ACHN (cell line): ENCODE results near the gene CCSAP.
"Not testable (repeated sequence)": the region's sequence is repeated elsewhere in the genome, so short reads cannot be mapped to it uniquely, and the experiment has no call there.

Experiments
- DNase-seq: peaks from one replicate; pipeline ENCODE4 v3.0.0-alpha.2; 2015
- in situ Hi-C: cut with HindIII; loops from 2 replicates; pipeline ENCODE4 v1.10.0; 2017; ENCODE audit warnings: low sequenced_read_pairs, low pct_ligation_motif_present, low pct_unique_long_range_greater_than_20kb

CCSAP gene

DNA sequence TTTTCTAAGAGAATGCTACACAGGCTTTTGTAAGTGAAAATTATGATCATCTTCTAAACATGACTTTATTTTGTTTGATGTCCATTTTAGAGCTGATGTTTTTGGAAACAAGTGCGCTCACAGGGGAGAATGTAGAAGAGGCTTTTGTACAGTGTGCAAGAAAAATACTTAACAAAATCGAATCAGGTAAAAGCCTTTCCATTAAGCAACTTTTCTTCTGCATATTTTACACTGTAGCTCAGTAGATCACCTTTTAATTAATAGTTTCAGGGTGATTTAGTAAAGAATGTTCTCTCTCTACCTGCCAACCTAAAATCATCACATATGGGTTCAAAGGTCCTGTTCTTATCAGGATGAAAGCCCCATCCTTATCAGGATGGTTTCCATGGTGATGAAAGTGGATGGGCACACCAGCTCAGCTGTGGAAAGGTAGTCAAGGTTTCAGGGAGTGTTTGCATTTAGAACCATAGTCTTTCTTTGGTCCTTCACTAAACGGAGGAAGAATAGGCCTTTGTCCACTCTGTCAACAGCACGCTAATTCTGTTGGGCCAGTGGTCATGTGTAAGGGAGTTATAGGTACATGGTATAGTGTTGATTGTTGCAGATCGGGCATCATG, 43.9 kb downstream of the CCSAP start:
- DNase-seq = no peak
- in situ Hi-C loops = no loop called here

DNA sequence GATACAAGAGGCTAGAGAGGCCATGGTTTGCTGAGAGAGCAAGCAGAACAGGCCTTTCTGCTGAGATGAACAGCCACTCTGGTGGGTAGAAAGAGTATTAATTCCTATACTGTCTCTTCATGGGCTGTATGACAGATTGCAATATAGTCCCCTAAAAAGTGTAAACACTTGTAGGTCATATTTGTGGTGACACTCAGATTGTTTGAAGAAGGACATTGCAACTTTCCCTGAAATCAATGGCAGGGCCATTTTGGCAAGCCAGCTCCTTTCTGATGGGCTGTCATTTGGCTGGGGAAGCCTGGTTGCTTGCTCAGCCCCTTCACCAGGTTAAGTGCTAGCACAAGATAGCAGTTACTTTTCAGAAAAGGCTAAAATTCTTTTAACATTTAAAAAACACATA, 44.4 kb downstream of the CCSAP start:
- DNase-seq = no peak
- in situ Hi-C loops = no loop called here

DNA sequence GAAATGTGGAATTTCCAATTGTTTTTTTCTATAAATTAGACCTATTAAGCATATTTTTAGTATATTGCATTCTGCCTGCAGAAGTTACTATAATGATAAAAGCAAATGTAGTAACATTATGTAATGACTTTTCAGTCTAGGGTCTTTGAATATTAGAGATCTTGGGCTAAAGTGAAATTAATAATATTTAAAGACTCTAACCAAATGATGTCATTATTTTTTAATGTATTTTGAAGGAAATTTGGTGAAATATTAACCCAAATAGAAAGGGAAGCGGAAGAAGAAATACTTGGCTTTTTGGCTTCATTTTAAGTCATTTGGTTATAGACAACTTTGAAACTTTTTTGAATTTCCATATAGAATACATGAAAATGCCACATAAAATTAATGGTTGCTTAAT, 45.1 kb downstream of the CCSAP start:
- in situ Hi-C loops = no loop called here

DNA sequence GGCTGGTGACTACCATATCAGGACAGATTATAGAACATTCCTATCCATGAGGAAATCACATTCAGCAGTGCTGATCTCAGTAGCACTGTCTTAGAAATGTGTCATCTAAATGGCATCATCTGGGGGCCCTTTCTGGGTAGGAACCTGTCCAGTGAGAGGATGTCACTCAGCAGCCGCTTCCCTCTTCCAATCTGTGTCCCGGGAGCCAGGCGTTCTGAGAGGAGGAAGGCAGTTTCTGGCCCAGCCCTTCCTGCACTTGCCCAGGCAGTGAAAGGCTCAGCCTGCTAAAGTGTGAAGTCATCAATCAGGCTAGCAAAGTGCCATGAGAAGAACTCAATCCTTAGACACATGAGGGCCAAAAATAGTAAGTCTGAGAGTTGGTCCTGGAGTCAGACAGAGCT, 46.3 kb downstream of the CCSAP start:
- no peak for DNase-seq
- in situ Hi-C loops = no loop called here

More for the DNA sequence above, 45.1 kb downstream of the CCSAP start:
- DNase-seq = no peak

DNA sequence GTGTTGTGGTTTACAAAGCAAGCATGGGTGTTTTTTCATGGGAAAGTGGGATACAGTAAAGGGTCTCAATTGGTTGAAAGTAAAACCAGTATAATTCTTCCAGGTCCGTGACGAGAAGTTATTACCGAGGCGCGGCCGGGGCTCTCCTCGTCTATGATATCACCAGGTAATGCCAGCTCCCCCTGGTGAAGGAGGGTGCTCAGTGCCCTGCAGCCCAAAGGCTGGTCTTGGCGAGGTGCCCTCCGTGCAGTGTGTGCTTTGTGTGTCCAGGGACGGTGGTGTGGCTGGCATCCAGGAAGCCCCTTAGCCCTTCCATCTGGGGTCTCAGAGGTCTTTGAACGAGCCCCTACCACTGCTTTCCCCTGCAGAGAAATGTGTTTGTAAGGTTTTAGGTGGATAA, 47.1 kb downstream of the CCSAP start:
- no peak for DNase-seq
- in situ Hi-C loops = no loop called here

DNA sequence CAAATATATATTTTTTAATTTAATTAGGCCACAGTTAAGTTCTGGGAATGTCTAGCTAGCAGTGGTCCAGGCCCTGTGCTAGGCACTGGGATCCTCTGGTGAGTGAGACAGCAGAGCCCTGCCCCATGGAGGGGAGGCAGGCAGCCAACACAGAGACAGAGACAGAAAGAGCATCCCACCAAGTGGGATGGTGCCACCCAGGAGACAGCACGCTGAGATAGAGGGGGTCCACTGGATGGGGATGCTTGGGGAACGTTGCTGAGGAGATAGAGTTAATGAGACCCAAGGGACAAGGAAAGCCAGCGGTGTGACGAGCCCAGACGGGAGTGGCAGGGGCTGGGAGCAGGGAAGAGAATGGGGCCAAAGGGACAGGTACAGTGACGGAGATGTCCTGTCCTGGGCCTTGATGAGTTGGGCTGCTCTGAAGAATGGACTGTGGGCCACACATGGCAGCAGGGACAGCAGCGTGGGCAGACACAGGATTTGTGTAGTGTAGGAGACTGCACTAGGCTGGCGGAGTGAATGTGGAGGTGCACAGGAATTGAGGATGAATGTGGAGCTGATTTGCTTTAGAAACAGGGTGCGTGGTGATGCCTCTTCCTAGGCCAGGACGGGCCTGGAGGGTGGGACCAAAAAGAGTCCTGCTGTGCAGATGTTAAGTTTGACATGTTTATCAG, 49.2 kb downstream of the CCSAP start:
- no peak for DNase-seq
- in situ Hi-C loops = no loop called here

DNA sequence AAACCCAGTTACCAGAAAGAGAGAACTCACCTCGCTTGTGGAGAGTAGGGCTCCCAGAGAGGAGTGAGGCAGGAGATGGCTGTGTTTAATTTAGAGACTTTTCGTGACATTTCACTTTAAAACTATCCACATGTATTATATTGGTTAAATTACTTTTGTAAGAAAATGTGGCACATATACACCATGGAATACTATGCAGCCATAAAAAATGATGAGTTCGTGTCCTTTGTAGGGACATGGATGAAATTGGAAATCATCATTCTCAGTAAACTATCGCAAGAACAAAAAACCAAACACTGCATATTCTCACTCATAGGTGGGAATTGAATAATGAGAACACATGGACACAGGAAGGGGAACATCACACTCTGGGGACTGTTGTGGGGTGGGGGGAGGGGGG, 51.2 kb downstream of the CCSAP start:
- in situ Hi-C loops, DNase-seq: not testable (repeated sequence)

DNA sequence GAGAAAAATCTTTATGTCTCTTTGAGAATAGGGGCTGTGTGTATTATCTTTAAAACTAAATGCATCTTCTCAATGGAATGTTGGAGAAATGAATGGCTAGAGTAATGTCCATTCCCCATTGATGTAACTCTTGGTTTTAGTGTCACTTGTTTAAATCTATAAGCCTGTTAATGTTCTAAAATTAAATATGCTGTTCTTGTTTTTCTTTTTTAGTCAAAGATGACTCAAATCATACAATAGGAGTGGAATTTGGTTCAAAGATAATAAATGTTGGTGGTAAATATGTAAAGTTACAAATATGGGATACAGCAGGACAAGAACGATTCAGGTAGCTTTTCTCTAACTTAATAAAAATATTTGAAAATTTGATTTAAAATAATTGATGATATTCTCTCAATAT, 54.3 kb downstream of the CCSAP start:
- in situ Hi-C loops = no loop called here
- no peak for DNase-seq

DNA sequence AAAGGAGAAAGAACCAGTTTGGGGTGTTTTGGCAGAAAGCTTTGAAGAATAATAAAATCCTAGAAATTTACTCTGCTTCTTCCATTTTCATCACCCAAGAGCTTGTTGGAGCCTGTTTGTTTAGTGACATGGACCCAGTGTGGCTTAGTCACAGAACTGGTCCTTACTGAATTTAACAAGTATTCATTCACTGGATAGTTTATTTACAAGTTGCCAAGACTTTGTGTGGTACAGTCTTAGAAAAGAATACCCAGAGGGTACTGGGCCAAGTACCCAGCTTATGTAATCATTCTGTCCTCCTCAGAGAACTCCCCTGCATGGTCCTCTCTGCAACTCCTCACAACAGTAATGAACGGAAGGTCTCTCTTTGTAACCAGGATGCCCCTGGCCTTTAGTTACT, 55.6 kb downstream of the CCSAP start:
- no peak for DNase-seq
- in situ Hi-C loops = no loop called here

DNA sequence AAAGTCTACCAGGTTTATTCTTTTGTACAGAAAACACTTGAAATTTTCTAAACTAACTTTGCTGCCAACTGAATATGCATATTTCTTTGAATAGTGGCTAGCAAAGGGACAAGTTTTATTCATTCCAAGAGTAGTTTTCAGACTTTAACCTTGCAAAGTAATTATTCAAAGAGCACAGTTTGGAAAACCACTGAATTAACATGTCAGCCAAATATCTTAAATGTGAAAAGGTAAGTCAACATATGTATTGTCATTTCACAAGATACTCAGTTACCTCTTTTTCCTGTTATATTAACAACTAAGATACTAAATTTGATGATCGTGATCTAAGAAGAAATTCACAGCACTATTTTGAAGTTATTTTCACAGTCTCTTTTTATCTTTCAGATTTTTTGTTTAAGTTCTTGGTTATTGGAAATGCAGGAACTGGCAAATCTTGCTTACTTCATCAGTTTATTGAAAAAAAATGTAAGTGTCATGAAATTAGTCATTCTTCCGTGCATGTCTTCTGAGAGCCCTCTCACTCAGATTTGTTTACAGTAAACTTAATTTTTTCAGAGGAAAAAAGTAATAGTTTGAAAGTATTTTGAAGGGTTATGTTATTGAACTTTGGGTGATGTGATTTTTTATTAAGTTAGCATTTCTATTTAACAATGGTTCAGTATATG, 56.6 kb downstream of the CCSAP start:
- in situ Hi-C loops = no loop called here
- no peak for DNase-seq

DNA sequence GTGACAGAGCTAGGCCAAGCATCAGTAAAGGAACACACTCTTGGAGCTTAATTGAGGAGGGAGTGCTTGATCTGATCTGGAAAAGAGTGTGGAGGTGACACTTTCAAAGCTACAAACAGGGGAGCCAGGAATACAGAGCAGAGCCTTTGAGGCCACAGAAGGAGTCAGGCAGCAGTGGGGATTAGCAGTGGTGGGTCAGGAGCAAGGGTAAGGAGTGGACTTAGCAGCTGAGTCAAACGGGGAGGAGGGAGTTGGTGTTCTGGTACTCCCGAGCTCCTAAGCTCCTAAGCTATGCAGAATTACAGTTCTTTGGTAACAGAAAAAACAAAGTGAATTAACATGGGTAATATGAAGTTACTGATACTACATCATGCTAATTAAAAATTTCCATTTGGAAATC, 57.4 kb downstream of the CCSAP start:
- no peak for DNase-seq
- in situ Hi-C loops = no loop called here

DNA sequence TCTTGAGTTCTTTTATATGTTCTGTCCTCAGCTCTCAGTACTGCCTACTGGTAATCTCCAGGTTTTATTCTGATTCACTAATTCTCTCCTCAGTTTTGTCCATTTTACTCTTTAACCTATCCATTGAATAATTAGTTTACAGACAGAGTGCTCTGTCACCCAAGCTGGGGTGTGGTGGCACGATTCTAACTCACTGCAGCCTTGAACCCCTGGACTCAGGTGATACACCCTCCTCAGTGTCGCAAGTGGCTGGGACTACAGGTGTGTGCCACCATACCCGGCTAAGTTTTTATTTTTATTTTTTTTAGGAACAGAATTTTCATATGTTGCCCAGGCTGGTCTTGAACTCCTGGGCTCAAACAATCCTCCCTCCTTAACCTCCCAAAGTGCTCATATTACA, 58.0 kb downstream of the CCSAP start:
- no peak for DNase-seq

DNA sequence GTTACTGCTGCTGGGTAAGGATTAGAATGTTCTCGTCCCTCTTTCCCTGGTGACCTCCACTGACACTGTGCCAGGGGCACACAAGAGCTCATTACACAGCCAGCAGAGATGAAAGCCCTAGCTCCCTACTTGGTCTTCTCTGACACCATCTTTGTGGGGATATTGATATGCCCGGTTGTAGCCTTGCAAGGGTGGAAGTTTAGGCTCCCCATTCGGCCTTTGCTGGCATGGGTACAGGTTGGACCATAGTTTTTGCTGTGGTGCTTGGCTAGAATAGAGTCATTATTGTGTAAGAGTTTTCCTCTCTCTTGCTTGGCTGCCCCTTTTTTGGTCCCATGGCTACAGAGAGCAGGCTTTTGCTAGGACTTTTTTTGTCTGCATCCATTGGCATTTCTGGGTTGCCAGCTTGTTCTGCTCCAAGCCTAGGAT, 59.6 kb downstream of the CCSAP start:
- in situ Hi-C loops = no loop called here
- DNase-seq = no peak

More for the DNA sequence above, 58.0 kb downstream of the CCSAP start:
- in situ Hi-C loops = no loop called here

DNA sequence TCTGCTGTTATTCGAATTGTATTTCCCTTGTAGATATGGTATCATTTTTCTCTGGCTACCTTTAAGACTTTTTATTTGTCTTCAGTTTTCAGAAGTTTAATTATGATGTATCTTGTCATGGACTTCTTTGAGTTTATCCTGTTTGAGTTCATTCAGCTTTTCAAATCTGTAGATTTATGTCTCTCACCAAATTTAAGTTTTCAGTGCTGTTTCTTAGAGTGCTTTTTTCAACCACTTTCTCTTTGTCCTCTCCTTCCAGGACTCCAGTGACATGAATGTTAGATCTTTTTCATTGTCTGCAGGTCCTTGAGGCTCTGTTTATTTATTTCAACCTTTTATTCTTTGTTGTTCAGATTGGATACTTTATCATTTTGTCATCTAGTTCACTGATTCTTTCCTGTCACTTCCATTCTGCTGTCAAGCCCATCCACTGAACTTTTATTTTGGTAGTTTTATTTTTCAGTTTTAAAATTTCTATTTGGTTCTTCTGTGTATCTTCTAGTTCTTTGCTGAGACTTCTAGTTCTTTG, 60.5 kb downstream of the CCSAP start:
- no peak for DNase-seq
- in situ Hi-C loops = no loop called here

DNA sequence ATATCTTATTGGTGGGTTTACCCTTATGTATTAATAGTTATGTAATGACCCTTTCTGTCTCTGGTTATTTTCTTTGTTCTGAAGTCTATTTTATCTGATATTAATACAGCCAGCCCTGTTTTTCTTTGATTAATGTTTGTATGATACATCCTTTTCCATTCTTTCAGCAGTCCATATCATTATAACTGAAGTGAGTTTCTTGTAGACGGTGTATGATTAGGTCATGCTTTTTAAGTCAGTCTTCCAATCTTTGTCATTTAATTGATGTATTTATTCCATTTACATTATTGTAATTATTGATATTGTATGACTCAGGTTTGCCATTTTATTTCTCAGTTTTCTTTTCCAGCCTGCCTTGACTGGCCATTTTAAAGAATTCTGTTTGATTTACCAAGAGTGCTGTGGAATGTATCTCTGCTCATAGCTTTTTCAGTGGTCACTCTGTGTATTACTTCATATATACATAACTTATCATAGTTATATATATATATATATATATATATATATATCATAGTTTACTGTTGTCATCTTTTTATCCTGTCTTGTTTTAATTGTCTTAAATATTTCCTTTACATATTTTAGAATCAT, 61.4 kb downstream of the CCSAP start:
- DNase-seq = no peak
- in situ Hi-C loops = no loop called here

DNA sequence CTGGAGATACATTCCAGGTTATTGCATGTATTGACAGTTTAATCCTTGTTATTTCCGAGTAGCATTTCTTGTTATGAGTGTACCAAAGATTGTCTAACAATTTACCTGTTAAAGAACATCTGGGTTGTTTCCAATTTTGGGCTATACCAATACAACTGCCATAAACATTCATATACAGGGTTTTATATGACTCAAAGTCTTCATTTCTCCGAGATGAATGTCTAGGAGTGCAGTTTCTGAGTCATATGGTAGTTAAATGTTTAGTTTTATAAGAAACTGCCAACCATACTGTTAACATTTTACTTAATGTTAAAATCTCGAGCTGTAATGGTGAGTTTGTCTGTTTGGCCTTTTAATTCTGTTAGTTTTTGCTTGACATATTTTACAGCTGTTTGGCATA, 61.9 kb downstream of the CCSAP start:
- DNase-seq = no peak
- in situ Hi-C loops = no loop called here

DNA sequence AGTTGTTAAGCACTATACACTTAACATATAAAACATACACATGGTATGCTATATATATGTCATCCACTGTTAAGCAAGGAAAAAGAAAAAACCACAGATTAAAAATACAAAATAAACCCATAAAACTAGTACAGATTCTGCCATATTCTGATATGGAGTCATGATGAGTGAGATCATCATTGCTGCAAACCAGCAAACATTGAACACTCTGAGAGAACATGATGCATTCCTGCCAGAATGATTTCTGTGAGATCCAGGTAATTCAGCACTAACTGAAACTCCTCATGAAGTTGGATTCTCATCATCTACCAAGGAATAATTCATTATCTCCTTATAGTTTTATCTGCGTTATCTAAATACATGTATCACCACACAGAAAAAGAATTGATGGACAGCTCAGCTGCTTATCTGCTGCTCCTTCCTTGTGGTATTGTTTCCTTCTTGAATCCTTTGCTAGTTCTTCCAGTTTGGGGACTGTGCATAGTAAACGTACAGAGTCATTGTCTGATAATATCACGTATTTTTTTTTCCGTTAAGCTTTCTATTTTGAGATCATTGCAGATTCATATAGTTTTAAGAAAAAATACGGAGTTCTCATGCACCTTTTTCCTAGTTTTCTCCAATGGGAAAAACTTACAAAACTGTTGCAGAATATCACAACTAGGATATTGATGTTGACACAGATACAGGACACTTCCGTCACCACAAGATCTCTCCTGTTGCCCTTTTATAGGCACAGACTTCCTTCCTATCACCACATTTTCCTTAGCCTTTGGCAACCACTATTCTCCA, 62.6 kb downstream of the CCSAP start:
- in situ Hi-C loops = no loop called here
- no peak for DNase-seq

DNA sequence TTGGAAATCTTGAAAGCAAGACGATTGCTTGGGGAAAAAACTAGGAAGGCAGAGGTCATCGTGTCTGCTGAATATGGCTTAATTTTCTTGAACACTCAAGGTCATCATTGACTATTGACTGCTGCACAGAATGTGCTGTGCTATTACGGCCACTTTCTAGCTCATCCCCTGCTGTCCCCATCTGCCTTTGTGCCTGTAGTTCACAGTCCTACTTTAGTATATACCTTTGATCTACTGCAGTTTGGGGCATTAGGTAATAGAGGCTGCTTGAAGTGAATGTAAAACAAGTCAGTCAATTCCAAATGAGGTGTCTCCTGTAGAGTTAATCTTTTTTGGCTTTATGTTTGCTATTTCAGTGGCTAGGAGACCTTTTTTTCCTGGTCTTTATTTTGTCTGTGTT, 63.6 kb downstream of the CCSAP start:
- in situ Hi-C loops = no loop called here
- no peak for DNase-seq
